Epithelial cell of esophagus (primary cell): Measurements from ENCODE around the gene LTF.

ENCODE experiments used
- DNase-seq: peaks from one replicate; pipeline ENCODE4 v3.0.0; 2010; ENCODE audit warnings: low read depth
- H3K4me3 ChIP-seq: 2 replicates; pipeline ENCODE4 v1.5.1; 2011; ENCODE audit warnings: mild to moderate bottlenecking, low read length, control low read depth
- CTCF ChIP-seq: IDR thresholded peaks from 2 replicates; pipeline ENCODE4 v1.5.1; 2011; ENCODE audit warnings: low read depth, mild to moderate bottlenecking, low read length, control low read depth, inconsistent platforms; ENCODE audit not compliant: insufficient read depth; ENCODE audit errors: missing control alignments

Gene LTF

DNA sequence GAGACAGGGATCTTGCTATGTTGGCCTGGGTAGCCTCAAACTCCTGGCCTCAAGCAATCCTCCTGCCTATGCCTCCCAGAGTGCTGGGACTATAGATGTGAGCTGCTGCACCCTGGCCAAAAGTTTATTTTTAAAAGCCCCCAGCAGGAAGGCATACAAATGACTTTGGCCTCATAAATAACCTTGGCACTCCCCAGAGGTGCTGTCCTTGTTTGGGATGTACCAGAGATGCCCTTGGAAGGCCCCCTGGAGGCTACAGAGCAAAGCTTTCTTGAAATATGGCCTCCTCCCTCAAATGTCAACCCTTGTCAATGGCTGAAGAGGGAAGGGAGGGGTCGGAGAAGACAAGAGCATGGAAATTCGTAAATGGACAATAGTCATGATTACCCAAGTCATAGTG, 19.1 kb upstream of the LTF start:
- no peak for TF ChIP-seq CTCF
- H3K4me3 ChIP-seq: no peak overlapping the region
- no peak for DNase-seq

- no peak overlapping the region for H3K4me3 ChIP-seq
- no peak for TF ChIP-seq CTCF
- DNase-seq: peak; percentile 33
Observed at GRCh38 chr3:46482632-46483350, 18.1 kb upstream of the LTF start.

GRCh38 chr3:46481636-46482035, 16.9 kb upstream of the LTF start:
- no peak for DNase-seq

DNA sequence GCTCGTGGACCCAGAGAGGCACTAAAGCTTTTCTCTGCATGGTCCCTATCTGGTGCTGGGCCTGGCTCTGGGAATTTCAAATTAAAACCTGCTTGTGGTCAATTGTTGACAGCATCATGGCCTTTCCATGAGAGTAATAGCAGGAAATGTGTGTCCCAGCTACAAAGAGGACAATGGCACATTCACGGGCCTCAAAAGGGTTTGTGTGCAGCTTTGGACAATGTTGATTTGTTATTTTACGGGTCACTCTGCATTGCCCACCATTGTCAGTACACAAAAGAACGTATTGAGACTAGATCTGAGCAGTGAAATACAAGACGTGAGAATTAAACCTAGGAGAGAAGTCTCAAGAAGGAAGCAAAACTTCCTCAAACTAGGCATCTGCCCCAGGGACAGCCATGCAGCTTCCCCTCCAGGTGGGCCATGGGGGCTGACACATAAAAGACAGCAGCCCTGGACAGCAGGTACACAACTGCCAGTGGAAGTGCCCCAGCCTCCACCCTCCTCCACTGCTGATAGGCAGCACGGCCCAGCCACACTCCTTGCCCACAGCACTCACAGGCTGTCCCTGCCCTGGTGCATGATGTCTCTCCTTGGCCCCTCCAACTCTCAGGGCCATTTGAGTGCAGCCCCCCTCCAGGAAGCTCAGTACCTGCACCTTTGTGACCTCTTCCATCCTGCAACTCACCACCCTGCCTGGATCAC, 15.9 kb upstream of the LTF start:
- no peak for TF ChIP-seq CTCF
- no peak for DNase-seq
- no peak overlapping the region for H3K4me3 ChIP-seq

More at GRCh38 chr3:46481636-46482035, 16.9 kb upstream of the LTF start:
- no peak overlapping the region for H3K4me3 ChIP-seq
- no peak for TF ChIP-seq CTCF

- no peak overlapping the region for H3K4me3 ChIP-seq
- no peak for TF ChIP-seq CTCF
- no peak for DNase-seq
Observed at GRCh38 chr3:46479696-46480095, 15.0 kb upstream of the LTF start.

DNA sequence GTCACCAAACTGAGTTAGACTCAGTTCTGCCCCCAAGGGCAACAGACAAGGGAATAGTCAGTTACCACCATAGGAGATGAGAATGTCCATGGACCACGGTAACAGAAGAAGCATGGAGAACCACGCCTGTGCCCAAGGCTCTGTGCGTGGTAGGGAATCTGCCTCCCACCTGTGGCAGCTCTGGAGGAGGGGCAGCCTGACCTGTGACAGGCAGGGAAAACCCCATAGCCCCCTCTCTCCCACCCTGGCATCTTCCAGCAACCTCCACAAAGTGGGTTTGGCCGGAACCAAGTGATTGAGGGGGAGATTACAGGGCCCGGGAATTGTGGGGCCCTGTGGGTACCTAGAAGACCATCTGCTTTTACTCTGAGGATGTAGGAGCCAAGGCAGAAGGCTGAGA, 14.3 kb upstream of the LTF start:
- no peak for DNase-seq
- no peak for TF ChIP-seq CTCF
- H3K4me3 ChIP-seq: no peak overlapping the region
